Uterus (tissue), 4 donors: ENCODE data around the gene R3HCC1L. TPM values are rescaled to one million over a fixed set of nuclear protein-coding genes. Genes with fewer than 3 reads are reported as not detected.
"Not testable (repeated sequence)": the region's sequence is repeated elsewhere in the genome, so short reads cannot be mapped to it uniquely, and the experiment has no call there.

Experiments used
- DNase-seq, 2 donors: peaks; one replicate each; pipeline ENCODE4 v3.0.0-alpha.2; 2019 to 2020
- H3K27ac ChIP-seq, 2 donors: fragments of 200-600 bp; sonication (generic); 1 replicate in 1 of 2; 2 replicates in 1 of 2; pipeline ENCODE4 v1.5.1; 2016 to 2018
- H3K27me3 ChIP-seq, 2 donors: fragments of 200-600 bp; sonication (generic); one replicate each; pipeline ENCODE4 v1.5.1; 2018 to 2019; ENCODE audit warnings: control low read depth in 1 of 2
- H3K36me3 ChIP-seq, 2 donors: fragments of 200-600 bp; sonication (generic); one replicate each; pipeline ENCODE4 v1.5.1; 2019; ENCODE audit warnings: control low read depth in 1 of 2
- H3K4me1 ChIP-seq, 2 donors: fragments of 200-600 bp; sonication (generic); one replicate each; pipeline ENCODE4 v1.5.1; 2018 to 2019; ENCODE audit warnings: control low read depth in 1 of 2
- H3K4me3 ChIP-seq, 2 donors: fragments of 200-600 bp; sonication (generic); 1 replicate in 1 of 2; 2 replicates in 1 of 2; pipeline ENCODE4 v1.5.1; 2018 to 2019; ENCODE audit warnings: mild to moderate bottlenecking in 1 of 2
- H3K9me3 ChIP-seq, 2 donors: fragments of 200-600 bp; sonication (generic); one replicate each; pipeline ENCODE4 v1.5.1; 2019; ENCODE audit warnings: control low read depth in 1 of 2
- POLR2A ChIP-seq, 2 donors: fragments of 450-650 bp; IDR thresholded peaks; one replicate each; pipeline ENCODE4 v1.6.1; 2016; ENCODE audit warnings: antibody characterized with exemption in 2 of 2, mild to moderate bottlenecking in 1 of 2, moderate library complexity in 1 of 2
- intact Hi-C: fragments of 100-400 bp; cut with DNase I; formaldehyde crosslinking; loops from one replicate; pipeline ENCODE4 v1.15.1; 2023; ENCODE audit warnings: low total_unique reads
- total RNA-seq, 4 donors: library from RNA; depleted of rRNA in 3 of 4; stranded (reverse); fragments of >200 nt in 3 of 4; gene quantifications; one replicate each; pipeline versions ENCODE4 v1.1.0 to v1.2.4, GENCODE V29; 2014 to 2023
- TF ChIP-seq, protein P1 (sequence below), 4 experiments: fragments of 200-600 bp in 2 of 4; fragments of 450-650 bp in 2 of 4; sonication (generic) in 2 of 4; IDR thresholded peaks; one replicate each; pipeline ENCODE4 v1.5.1; 2016 to 2019; ENCODE audit warnings: antibody characterized with exemption in 4 of 4, mild to moderate bottlenecking in 2 of 4, moderate library complexity in 1 of 4
- donor health status: DM: yes; HTN: yes; CAD: no.

Gene R3HCC1L
- total RNA-seq, 4 donors from 2014 or later: 5.9 to 23.4 (median 10.8) TPM

DNA sequence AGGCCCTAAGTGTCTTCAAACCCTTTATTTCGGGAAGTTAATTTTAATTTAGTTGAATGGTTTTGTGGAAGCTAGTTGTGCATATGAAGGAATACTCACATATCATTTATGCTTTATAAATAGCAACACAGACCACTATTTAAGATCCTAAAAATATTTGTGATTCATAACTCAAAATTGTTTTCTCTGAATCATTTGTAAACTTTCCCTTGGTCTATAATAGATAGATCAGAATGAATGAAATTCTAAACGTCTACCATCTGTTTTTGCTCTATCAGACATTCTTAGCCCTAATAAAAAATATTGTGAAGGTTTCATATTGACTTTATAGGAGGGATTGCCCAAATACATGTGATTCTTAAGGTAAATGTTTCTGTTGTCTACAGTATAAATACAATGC lies 90.1 kb downstream of the R3HCC1L start:
- no peak overlapping the region for H3K27ac ChIP-seq
- peaks cover 0 to 5% of the 10 kb centered on the region in 2 donors for H3K9me3 ChIP-seq
- DNase-seq: no peak
- no peak overlapping the region for H3K4me3 ChIP-seq
- no peaks in the 10 kb centered on the region for H3K4me1 ChIP-seq
- intact Hi-C loops: no loop called here
- TF ChIP-seq POLR2A (IDR thresholded peaks at IDR 0.05): no peak
- TF ChIP-seq, protein P1, sequence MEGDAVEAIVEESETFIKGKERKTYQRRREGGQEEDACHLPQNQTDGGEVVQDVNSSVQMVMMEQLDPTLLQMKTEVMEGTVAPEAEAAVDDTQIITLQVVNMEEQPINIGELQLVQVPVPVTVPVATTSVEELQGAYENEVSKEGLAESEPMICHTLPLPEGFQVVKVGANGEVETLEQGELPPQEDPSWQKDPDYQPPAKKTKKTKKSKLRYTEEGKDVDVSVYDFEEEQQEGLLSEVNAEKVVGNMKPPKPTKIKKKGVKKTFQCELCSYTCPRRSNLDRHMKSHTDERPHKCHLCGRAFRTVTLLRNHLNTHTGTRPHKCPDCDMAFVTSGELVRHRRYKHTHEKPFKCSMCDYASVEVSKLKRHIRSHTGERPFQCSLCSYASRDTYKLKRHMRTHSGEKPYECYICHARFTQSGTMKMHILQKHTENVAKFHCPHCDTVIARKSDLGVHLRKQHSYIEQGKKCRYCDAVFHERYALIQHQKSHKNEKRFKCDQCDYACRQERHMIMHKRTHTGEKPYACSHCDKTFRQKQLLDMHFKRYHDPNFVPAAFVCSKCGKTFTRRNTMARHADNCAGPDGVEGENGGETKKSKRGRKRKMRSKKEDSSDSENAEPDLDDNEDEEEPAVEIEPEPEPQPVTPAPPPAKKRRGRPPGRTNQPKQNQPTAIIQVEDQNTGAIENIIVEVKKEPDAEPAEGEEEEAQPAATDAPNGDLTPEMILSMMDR (IDR thresholded peaks at IDR 0.05): no peak
- no peaks in the 10 kb centered on the region for H3K36me3 ChIP-seq
- H3K27me3 ChIP-seq: no peaks in the 10 kb centered on the region

DNA sequence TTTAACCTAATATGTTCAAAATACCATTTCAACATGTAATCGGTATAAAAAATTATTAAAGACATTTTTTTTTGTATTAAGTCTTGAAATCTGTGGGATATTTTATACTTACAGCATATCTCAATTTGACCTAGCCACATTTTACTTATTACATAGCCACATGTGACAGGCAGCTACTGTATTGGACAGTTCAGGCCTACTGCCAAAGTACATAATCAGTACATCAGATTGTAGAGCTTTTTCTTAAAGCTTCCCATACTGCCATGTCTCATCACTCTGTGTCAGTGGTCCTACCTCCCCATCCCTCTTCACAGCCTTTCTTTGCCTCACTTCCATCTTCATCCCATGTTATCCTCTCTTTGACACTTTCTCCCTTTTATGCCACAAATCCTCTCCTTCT lies 90.5 kb downstream of the R3HCC1L start:
- intact Hi-C loops: no loop called here

DNA sequence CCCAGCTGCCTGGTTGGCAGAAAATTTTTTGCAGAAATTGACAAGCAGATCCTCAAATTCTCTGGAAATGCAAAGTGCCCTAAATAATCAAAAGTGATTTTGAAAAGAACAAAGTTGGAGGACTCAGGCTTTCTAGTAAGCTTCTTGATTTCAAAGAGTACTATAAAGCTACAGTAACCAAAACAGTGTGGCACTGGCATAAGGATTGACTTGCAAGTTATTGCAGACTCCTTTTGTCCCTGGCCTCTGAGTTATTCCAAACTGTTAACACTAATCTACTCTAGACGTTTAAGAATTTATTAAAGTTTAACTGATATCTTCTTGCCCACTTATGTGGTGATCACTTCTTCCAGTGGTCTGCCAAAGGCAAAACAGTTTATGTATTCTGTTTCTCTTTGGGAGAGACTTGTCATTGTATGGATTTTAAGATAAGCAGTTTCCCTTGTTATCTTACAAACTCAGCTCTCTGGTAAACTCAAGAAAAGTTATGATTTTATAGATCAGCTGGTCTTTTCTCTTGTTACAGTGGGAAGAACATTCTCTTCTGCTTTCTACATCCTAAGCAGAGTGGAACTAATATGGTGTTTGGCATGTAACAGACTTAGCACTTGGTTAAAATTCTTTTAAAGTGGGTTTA lies 92.2 kb downstream of the R3HCC1L start:
- Histone ChIP-seq H3K4me1 (no peaks in the 10 kb centered on the region), H3K27me3 (no peaks in the 10 kb centered on the region), H3K36me3 (no peaks in the 10 kb centered on the region), H3K27ac (no peak overlapping the region), H3K9me3 (no peaks in the 10 kb centered on the region), H3K4me3 (no peak overlapping the region)
- intact Hi-C loops: no loop called here
- DNase-seq: no peak
- TF ChIP-seq, protein P1 (IDR thresholded peaks at IDR 0.05): no peak
- TF ChIP-seq POLR2A (IDR thresholded peaks at IDR 0.05): no peak

More for the DNA sequence above, 90.5 kb downstream of the R3HCC1L start:
- TF ChIP-seq, protein P1 (IDR thresholded peaks at IDR 0.05): no peak
- no peak for TF ChIP-seq POLR2A (IDR thresholded peaks at IDR 0.05)
- Histone ChIP-seq H3K4me3 (no peak overlapping the region), H3K9me3 (peaks cover 0 to 2% of the 10 kb centered on the region in 2 donors), H3K36me3 (no peaks in the 10 kb centered on the region), H3K27ac (no peak overlapping the region), H3K27me3 (no peaks in the 10 kb centered on the region), H3K4me1 (no peaks in the 10 kb centered on the region)
- DNase-seq: no peak

DNA sequence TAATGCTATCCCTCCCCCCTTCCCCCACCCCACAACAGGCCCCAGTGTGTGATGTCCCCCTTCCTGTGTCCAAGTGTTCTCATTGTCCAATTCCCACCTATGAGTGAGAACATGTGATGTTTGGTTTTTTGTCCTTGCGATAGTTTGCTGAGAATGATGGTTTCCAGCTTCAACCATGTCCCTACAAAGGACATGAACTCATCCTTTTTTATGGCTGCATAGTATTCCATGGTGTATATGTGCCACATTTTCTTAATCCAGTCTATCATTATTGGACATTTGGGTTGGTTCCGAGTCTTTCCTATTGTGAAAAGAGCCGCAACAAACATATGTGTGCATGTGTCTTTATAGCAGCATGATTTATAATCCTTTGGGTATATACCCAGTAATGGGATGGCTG lies 93.3 kb downstream of the R3HCC1L start:
- H3K4me3 ChIP-seq, DNase-seq, H3K4me1 ChIP-seq, intact Hi-C loops, H3K36me3 ChIP-seq, H3K27ac ChIP-seq, H3K27me3 ChIP-seq, H3K9me3 ChIP-seq: not testable (repeated sequence)

DNA sequence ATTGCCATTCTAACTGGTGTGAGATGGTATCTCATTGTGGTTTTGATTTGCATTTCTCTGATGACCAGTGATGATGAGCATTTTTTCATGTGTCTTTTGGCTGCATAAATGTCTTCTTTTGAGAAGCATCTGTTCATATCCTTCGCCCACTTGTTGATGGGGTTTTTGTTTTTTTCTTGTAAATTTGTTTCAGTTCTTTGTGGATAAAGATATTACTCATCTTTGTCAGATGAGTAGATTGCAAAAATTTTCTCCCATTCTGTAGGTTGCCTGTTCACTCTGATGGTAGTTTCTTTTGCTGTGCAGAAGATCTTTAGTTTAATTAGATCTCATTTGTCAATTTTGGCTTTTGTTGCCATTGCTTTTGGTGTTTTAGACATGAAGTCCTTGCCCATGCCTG lies 93.8 kb downstream of the R3HCC1L start:
- H3K4me3 ChIP-seq, DNase-seq, H3K36me3 ChIP-seq, H3K4me1 ChIP-seq, H3K27me3 ChIP-seq, intact Hi-C loops, H3K27ac ChIP-seq, H3K9me3 ChIP-seq: not testable (repeated sequence)

DNA sequence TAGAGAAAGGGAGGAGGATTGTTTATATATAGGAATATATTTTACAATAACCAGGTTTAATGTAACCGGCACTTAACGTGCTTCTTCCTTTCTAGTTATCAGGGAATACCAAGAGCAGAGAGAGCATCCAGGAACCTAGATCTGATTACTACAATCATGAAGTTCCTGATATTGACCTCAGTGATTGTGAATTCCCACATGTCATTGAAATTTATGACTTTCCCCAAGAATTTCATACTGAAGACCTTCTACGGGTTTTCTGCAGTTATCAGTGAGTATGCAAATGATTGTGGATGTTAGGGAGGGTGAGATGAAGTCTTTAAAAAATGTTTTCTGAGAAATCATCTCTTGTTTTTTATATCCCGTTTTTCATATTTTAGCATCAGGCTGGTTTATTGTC lies 97.0 kb downstream of the R3HCC1L start:
- no peaks in the 10 kb centered on the region for H3K9me3 ChIP-seq
- H3K27ac ChIP-seq: no peak overlapping the region
- DNase-seq: no peak
- no peaks in the 10 kb centered on the region for H3K4me1 ChIP-seq
- H3K36me3 ChIP-seq: no peaks in the 10 kb centered on the region
- H3K27me3 ChIP-seq: no peaks in the 10 kb centered on the region
- TF ChIP-seq, protein P1 (IDR thresholded peaks at IDR 0.05): no peak
- TF ChIP-seq POLR2A (IDR thresholded peaks at IDR 0.05): no peak
- intact Hi-C loops: no loop called here
- no peak overlapping the region for H3K4me3 ChIP-seq
